Karpas-422 (cell line): ENCODE data around the gene THBS2. TPM values are rescaled to one million over a fixed set of nuclear protein-coding genes. Genes with fewer than 3 reads are reported as not detected.
"Not testable (repeated sequence)": the region's sequence is repeated elsewhere in the genome, so short reads cannot be mapped to it uniquely, and the experiment has no call there.

Source experiments
- DNase-seq: peaks from one replicate; pipeline ENCODE4 v3.0.0-alpha.2; 2015
- H2AFZ ChIP-seq: fragments of 200-600 bp; sonication (generic); 2 replicates; pipeline ENCODE4 v1.6.1; 2014; ENCODE audit warnings: antibody characterized with exemption, low read length, mixed read lengths
- H3K27ac ChIP-seq: fragments of 200-600 bp; sonication (generic); 2 replicates; pipeline ENCODE4 v1.5.1; 2014; ENCODE audit warnings: mild to moderate bottlenecking, low read length, moderate library complexity
- H3K27me3 ChIP-seq: fragments of 200-600 bp; sonication (generic); 2 replicates; pipeline ENCODE4 v1.6.1; 2014; ENCODE audit warnings: low read length, mixed read lengths
- H3K36me3 ChIP-seq: fragments of 200-600 bp; sonication (generic); 2 replicates; pipeline ENCODE4 v1.6.1; 2014; ENCODE audit warnings: low read length, mixed read lengths; ENCODE audit not compliant: insufficient read depth
- H3K4me1 ChIP-seq: fragments of 200-600 bp; sonication (generic); 2 replicates; pipeline ENCODE4 v1.6.1; 2014; ENCODE audit warnings: mild to moderate bottlenecking, low read length, mixed read lengths
- H3K4me2 ChIP-seq: fragments of 200-600 bp; sonication (generic); 2 replicates; pipeline ENCODE4 v1.6.1; 2014; ENCODE audit warnings: low read length, low read depth, mild to moderate bottlenecking; ENCODE audit not compliant: poor library complexity, severe bottlenecking
- H3K4me3 ChIP-seq: fragments of 200-600 bp; sonication (generic); 2 replicates; pipeline ENCODE4 v1.5.1; 2014; ENCODE audit warnings: mild to moderate bottlenecking, antibody characterized with exemption, low read length, mixed read lengths
- H3K79me2 ChIP-seq: fragments of 200-600 bp; sonication (generic); 2 replicates; pipeline ENCODE4 v1.6.1; 2014; ENCODE audit warnings: mild to moderate bottlenecking, low read length, mixed read lengths
- H3K9ac ChIP-seq: fragments of 200-600 bp; sonication (generic); 2 replicates; pipeline ENCODE4 v1.6.0; 2014; ENCODE audit warnings: low read length
- H3K9me2 ChIP-seq: fragments of 200-600 bp; sonication (generic), shearing (Covaris generic); replicated peaks from 2 replicates; pipeline ENCODE4 v1.6.0; 2014; ENCODE audit warnings: mild to moderate bottlenecking, low read length, moderate library complexity; ENCODE audit not compliant: insufficient read depth
- H3K9me3 ChIP-seq: fragments of 300-700, 200-600 bp; sonication (generic); 2 replicates; pipeline ENCODE4 v1.6.1; 2014; ENCODE audit warnings: low read length, mixed read lengths
- H4K20me1 ChIP-seq: fragments of 200-600 bp; sonication (generic); 2 replicates; pipeline ENCODE4 v1.6.1; 2014; ENCODE audit warnings: mild to moderate bottlenecking, antibody characterized with exemption, low read length, low read depth; ENCODE audit not compliant: insufficient read depth
- total RNA-seq: library from RNA; depleted of rRNA; stranded (reverse); fragments of >200 nt; shearing (Covaris generic); gene quantifications from 2 replicates; pipeline ENCODE4 v1.2.3, GENCODE V29; 2014; ENCODE audit warnings: low replicate concordance

The THBS2 gene
- total RNA-seq, 1 experiment from 2014 or later = not detected

DNA sequence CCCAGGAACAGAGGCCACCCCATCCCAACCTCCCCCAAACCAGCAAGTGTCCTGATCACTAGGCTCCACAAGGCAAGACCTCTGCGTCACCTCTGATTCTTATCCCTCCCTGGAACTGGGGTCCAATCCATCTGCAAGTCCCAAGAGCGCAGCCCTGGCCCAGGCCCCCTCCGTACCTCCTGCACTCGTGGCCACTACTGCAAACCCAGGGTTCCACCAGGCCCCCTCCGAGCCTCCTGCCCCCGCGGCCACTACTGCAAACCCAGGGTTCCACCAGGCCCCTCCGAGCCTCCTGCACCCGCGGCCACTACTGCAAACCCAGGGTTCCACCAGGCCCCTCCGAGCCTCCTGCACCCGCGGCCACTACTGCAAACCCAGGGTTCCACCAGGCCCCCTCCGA lies 9.0 kb upstream of the THBS2 start:
- not testable (repeated sequence) for H4K20me1 ChIP-seq, H3K9me3 ChIP-seq, H2AFZ ChIP-seq, H3K4me1 ChIP-seq, H3K9ac ChIP-seq, H3K27ac ChIP-seq, H3K79me2 ChIP-seq, DNase-seq, H3K36me3 ChIP-seq, H3K4me2 ChIP-seq, H3K27me3 ChIP-seq, H3K4me3 ChIP-seq, H3K9me2 ChIP-seq

DNA sequence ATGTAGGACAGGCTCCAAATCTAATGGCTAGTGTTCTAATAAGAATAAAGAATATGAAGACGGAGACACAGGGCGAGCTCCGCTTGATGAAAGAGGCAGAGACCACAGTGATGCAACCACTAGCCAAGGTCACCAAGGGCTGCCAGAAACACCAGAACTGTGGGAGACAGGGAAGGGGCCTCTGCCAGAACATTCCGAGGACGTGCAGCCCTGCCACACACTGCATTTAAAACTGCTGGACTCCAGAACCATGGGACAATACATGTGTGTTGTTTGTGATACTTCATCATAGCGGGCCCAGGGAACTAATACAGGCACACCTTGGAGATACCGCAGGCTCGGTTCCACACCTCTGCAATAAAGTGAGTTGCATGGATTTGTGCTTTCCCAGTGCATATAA lies 2.9 kb upstream of the THBS2 start:
- H3K27me3 ChIP-seq = no peaks in the 10 kb centered on the region
- no peak overlapping the region for H3K27ac ChIP-seq
- H3K4me1 ChIP-seq = no peaks in the 10 kb centered on the region
- H3K4me2 ChIP-seq = no peak overlapping the region
- no peaks in the 10 kb centered on the region for H3K79me2 ChIP-seq
- H2AFZ ChIP-seq = no peak overlapping the region
- no peak overlapping the region for H3K4me3 ChIP-seq
- no peaks in the 10 kb centered on the region for H4K20me1 ChIP-seq
- DNase-seq = no peak
- no peak overlapping the region for H3K9ac ChIP-seq
- H3K9me2 ChIP-seq = no peaks in the 10 kb centered on the region
- H3K36me3 ChIP-seq = no peaks in the 10 kb centered on the region
- H3K9me3 ChIP-seq = no peaks in the 10 kb centered on the region

DNA sequence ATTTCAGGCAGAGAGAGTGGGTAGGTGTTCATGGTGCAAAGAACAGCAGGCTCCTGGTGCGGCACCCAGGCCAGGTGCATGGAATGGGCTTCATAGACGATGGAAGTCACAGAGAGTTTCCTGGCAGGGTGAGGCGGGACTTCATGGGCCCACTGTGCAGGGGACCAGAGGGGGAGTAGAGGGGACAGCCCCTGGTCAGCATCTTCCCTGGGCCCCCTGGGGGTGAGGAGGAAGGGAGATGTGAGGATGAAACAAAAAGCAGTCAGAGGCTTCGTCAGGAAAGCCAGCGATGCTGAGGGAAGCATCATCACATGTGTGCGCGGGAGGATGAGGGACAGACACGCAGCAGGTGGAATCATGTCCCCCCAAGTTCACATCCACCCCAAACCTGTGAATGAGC lies 2.4 kb upstream of the THBS2 start:
- no peak for DNase-seq
- Histone ChIP-seq H3K79me2 (no peaks in the 10 kb centered on the region), H2AFZ (no peak overlapping the region), H3K4me1 (no peaks in the 10 kb centered on the region), H3K9me2 (no peaks in the 10 kb centered on the region), H3K27me3 (no peaks in the 10 kb centered on the region), H3K4me2 (no peak overlapping the region), H4K20me1 (no peaks in the 10 kb centered on the region), H3K36me3 (no peaks in the 10 kb centered on the region), H3K4me3 (no peak overlapping the region), H3K9ac (no peak overlapping the region), H3K9me3 (no peaks in the 10 kb centered on the region), H3K27ac (no peak overlapping the region)

DNA sequence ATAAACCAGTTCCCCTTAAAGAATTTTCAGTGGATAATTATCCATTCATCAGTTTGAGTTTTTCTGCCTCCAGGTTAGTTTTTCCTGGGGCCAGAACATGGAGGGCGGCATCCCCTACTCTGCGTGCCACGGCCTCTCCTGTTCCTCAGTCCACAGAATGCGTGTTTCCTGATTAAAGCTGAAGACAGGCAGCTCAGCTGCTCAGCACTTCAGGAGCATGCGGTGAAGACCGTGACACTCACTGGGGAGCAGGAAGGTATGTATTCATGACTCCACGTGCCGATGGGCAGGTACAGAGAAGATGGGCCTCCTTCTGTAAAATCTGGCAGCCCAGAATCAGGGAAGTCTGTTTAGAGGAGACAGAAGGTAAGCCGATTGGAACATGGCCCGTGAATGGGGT lies 2.0 kb upstream of the THBS2 start:
- Histone ChIP-seq H3K27me3 (no peaks in the 10 kb centered on the region), H3K9me2 (no peaks in the 10 kb centered on the region)
- no peak for DNase-seq

DNA sequence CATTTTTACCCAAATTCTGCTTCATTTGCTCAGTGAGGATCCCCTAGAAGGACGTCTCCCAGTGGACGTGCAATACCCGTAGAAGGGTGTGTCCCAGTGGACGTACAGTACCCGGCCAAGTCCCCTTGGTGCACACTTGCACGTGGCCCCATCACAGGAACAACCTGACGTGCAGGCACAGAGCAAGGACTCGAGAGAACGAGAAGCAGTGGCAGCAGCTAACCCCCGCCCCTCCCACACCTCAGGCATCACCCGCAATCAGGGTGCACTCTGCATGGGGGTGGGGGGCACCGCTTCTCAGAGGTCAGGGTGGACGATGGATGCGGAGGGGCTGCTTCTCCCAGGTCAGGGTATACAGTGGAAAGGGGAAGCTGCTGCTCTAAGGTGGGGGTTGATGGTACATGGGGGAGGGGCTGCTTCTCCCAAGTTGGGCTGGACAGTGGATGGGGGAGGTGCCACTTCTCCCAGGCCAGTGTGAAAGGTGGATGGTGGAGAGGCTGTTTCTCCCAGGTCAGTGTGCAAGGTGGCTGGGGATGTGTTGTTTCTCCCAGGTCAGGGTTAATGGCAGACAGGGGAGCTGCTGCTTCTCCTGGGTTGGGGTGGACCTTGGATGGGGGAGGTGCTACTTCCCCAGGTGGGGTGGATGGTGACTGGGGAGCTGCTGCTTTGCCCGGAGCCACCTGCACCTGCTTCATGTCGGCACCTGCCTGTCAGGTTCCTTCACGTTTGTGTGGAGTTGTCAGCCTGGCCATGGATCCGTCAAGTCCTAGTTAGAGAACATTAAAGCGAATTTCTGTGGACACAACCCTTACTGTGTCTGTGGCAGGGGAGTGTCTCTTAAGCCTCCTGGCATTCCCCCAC lies 1.0 kb upstream of the THBS2 start:
- Histone ChIP-seq H4K20me1 (no peaks in the 10 kb centered on the region), H3K9me2 (no peaks in the 10 kb centered on the region), H3K9ac (no peak overlapping the region), H3K27ac (no peak overlapping the region), H3K79me2 (no peaks in the 10 kb centered on the region), H2AFZ (no peak overlapping the region), H3K27me3 (no peaks in the 10 kb centered on the region), H3K9me3 (no peaks in the 10 kb centered on the region), H3K36me3 (no peaks in the 10 kb centered on the region), H3K4me2 (no peak overlapping the region), H3K4me1 (no peaks in the 10 kb centered on the region), H3K4me3 (no peak overlapping the region)
- no peak for DNase-seq

More for the DNA sequence above, 2.0 kb upstream of the THBS2 start:
- Histone ChIP-seq H3K4me3 (no peak overlapping the region), H3K9ac (no peak overlapping the region), H3K9me3 (no peaks in the 10 kb centered on the region), H3K36me3 (no peaks in the 10 kb centered on the region), H2AFZ (no peak overlapping the region), H3K4me2 (no peak overlapping the region), H3K27ac (no peak overlapping the region), H3K79me2 (no peaks in the 10 kb centered on the region), H4K20me1 (no peaks in the 10 kb centered on the region), H3K4me1 (no peaks in the 10 kb centered on the region)

DNA sequence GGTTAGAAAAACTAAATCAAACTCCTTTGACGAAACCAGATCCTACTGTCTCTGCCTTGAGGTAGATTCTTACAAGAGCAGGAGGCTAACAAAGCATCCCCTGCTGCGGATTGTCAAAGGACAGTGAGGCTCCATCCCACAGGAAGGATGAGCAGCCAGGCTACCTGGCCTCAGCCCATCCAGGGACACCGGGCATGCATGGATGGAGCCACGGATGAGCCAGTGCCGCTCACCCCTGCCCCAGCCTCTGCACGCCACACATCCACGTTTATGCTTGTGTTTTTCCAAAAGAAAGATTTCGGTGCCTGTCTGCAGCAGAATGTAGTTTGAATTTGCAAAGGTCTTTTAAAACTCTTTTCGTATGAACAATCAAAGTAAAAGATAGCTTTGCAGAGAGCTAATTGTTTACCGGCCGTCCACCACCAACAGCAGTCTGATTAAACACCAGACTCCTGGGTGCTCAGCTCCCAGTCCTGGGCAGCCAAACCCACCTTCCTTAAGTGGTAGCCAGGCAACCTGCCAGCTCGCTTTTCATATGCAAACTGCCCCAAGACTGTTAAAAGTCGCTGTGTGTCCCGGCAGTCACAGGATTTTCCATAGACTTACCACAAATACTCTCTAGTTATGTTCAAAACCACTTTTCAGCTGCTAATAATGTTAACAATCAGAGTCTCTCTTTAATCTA lies 999 bp downstream of the THBS2 start:
- Histone ChIP-seq H3K9ac (no peak overlapping the region), H3K4me1 (no peaks in the 10 kb centered on the region), H4K20me1 (no peaks in the 10 kb centered on the region), H3K4me2 (no peak overlapping the region), H2AFZ (no peak overlapping the region), H3K27me3 (no peaks in the 10 kb centered on the region), H3K27ac (no peak overlapping the region), H3K4me3 (no peak overlapping the region), H3K36me3 (no peaks in the 10 kb centered on the region), H3K9me2 (no peaks in the 10 kb centered on the region), H3K9me3 (no peaks in the 10 kb centered on the region), H3K79me2 (no peaks in the 10 kb centered on the region)
- no peak for DNase-seq

DNA sequence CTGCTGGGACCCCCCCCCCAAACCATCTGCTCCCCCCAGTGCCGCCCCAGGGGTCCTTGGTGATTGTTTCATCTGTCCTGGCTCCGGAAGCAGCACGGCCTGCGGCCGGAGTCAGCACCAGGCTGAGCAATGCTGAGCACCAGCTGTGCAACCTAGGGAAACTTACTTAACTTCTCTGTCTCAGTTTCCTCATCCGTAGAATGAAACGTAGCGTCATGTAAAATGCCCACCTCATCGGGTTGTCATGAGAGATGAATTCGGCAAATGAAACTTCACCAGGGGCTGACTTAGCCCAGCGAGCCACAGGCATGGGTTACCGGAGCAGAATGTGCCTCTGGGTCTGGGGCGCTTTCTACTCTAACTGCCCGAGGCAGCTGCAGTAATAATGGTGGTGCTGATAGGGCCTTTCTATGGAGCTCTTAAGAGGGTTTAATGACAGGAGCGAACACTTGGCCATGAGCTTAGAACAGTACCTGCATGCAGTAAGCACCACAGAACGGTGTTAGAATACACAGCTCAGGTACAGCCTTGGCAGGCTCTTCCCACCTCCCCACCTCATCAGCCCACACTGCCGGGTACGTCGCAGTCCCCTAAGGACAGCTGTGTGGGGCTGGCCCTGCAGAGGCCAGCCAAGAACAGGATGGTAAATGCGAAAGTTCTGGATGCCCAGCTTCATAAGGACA lies 1.7 kb downstream of the THBS2 start:
- Histone ChIP-seq H3K4me3 (no peak overlapping the region), H3K4me1 (no peaks in the 10 kb centered on the region), H2AFZ (no peak overlapping the region), H3K4me2 (no peak overlapping the region), H3K9me2 (no peaks in the 10 kb centered on the region), H3K9ac (no peak overlapping the region), H3K27ac (no peak overlapping the region), H3K79me2 (no peaks in the 10 kb centered on the region), H3K27me3 (no peaks in the 10 kb centered on the region), H4K20me1 (no peaks in the 10 kb centered on the region), H3K9me3 (no peaks in the 10 kb centered on the region), H3K36me3 (no peaks in the 10 kb centered on the region)
- DNase-seq = no peak

DNA sequence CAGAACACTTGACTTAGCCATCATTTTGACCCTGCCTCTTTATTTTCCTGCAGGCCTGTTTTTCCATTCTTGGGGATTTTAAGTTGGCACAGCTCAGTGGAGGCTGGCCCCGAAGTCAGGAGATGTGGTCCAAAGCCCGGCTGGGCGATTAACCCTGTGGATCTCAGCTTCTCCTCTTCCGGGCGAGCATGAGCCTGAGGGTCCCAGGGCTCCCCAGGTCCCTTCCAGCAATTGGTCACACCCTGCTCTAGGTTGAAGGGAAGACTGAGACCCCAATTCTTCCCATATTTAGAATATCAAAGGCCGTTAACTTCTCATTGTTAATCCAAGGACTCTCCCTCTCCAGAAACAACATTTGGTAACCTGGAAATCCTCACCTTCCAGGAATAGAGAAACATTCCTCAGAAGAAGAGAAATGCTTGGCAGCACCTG lies 2.3 kb downstream of the THBS2 start:
- no peaks in the 10 kb centered on the region for H3K9me3 ChIP-seq
- H3K9ac ChIP-seq = no peak overlapping the region
- no peaks in the 10 kb centered on the region for H3K79me2 ChIP-seq
- no peak overlapping the region for H3K27ac ChIP-seq
- H3K4me3 ChIP-seq = no peak overlapping the region
- H3K4me1 ChIP-seq = no peaks in the 10 kb centered on the region
- H3K9me2 ChIP-seq = no peaks in the 10 kb centered on the region
- no peaks in the 10 kb centered on the region for H3K27me3 ChIP-seq
- no peak for DNase-seq
- H3K36me3 ChIP-seq = no peaks in the 10 kb centered on the region
- no peak overlapping the region for H3K4me2 ChIP-seq
- H2AFZ ChIP-seq = no peak overlapping the region
- H4K20me1 ChIP-seq = no peaks in the 10 kb centered on the region
